HG03108 (cell line): Measurements from ENCODE around the gene HOXC11.

Experiments
- ATAC-seq: cut with Tn5 transposase; IDR thresholded peaks from one replicate; pipeline ENCODE4 v1.9.1; 2021; ENCODE audit warnings: moderate library complexity; ENCODE audit not compliant: unreplicated experiment

HOXC11 gene

DNA sequence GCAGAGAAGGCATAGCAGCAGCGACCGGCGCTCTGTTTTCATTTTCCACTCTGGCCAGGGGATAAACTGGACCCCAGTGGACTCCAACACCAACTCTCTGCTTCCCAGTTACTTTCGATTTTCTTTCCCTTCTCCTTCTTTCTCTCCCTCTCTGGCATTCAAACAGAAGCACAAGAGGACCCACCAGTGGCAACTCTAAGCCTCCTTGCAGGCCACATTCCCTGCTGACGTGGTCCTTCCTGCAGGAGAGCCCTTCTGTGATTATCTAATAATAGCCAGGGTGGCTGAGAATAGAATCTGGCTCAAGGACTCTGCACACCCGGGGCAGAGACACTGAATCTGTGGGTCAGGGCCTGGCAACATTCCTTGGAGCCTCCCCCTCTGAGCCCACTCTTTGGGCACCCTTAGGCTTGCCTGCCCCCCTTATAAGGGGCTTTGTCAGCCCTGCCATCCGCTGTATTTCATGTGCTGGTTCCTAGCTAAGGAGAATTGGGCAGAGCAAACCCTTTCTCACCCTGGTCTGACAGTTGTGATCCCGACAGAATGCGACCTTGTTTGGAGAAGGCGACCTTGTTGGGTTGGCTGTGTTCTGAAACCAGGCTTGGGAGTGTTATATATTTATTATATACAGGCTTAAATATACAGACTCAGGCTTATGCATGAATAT lies 47.1 kb downstream of the HOXC11 start:
- ATAC-seq: no peak

DNA sequence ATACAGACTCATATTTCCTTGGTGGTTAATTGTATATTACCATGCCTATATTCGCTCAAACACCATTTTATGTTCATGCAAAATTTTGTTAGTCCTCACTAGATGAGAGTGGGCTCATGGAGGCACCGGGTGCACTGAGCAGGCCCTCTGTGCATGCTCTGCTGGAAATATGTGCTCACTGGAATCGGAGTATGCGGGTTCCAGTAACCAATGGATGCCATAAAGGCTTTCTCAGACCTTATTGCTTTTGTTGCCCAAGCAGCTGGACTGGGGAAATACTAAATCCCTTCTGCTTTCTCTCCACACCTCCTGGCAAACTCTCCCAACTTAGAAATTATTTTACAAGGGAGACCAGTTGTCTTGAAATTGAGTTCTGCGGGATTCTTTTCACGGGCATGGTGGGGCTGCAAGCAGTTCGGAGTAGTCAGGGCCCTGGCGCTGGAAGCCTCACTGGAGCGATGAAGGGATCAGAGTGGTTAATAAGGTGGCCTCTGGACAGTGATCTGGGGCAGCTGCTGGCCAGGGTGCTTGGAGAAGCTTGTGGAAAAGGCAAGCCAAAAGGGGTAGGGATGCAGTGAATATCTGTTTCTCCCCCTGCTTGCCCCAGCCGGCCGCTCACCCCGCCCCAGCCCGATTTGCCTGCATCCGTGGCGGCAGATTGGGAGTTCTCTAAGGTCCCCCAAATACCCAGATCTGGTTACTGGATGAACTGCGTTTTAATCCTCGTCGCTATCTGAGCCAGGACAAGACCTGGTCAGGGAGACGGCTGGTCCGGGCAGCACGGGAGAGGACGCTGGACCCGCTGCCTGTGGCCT lies 47.9 kb downstream of the HOXC11 start:
- no peak for ATAC-seq

DNA sequence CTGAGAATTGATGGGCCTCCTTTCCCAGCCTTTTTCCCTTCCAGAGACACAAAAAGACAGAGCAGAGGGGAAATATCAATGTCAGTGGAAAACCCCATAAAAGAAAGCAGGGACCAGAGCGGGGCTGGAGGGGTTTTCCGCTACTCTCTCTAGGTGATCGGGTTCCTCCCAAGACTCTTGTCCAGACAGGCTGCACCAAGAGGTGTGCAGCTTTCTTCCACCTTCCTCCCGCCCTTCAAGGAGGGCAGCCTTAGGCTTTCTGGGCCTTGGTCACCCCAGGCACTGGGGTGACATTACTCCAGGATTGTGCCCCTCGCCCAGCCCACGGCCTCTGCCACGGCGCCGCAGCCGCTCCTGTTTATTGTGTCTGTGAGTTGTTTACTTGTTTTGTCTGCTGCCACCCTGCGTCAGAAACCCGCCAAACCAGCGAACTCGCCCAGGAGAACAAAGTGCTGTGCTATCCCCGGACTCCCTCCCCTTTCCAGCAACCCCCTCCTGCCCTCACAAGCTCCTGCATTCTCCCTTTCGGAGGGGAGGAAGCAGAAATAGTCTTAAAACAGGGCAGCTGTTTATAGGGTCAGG lies 48.6 kb downstream of the HOXC11 start:
- ATAC-seq: no peak

DNA sequence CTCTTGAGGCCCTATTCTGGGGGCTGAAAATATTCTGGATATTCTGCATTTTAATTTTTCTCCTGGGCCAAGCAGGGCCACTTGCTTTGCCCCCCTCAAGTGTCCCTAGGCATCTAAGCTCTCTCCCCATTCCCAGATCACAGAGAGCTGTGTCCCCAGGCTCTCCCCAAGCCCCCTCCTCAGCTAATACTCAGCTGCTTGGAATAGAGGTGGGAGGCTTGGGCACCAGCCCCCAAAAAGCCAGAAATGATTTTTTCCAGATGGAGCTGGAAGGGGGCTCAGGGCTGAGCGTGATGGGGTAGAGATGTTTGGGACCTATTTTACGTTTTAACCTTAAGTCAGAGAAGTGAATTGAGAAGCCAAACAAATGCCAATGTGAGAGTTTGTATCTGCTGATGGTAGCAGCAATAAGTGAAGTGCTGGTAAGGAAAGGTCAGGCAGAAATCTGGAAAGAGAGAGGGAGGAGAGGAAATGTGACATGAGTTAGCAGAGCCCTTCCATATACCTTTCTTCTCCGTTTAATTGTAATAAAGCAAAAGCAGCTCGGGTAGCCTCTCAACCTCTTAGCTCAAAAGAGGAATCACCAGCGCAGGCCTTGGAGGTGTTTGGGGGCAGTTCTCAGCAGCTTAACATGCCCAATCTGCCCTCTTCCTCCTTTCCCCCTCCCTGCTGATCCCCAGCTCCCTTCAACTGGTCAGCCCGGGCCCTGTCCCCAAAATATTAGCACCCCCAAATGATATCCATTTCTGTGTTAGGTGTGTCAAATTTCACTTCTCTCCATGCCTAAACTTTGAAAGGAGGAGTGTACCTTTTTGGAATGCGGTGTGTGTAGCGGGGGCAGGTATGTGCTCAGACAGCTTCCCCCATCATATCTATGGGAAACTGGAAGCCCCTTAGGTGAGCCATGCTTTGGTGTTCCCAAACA lies 50.3 kb downstream of the HOXC11 start:
- no peak for ATAC-seq

DNA sequence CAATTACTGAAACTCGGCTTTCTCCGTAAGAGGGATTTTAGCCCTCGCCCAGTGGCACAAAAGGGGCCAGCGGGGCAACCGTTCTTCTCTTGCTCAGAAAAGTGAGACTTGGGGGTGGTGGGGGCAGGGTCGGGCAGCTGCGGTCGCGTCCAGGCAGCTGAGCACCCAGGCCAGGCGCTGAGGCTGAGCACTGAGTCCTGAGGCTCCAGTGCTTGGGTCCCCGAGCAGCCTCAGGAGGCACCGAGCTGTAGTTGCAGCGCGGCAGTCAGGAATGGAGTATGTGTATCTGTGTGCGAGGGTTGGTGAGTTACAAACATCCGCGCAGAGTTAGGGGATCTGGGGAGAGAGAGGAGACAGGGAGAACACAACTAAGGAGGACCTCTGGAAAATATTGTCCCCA lies 51.2 kb downstream of the HOXC11 start:
- no peak for ATAC-seq

DNA sequence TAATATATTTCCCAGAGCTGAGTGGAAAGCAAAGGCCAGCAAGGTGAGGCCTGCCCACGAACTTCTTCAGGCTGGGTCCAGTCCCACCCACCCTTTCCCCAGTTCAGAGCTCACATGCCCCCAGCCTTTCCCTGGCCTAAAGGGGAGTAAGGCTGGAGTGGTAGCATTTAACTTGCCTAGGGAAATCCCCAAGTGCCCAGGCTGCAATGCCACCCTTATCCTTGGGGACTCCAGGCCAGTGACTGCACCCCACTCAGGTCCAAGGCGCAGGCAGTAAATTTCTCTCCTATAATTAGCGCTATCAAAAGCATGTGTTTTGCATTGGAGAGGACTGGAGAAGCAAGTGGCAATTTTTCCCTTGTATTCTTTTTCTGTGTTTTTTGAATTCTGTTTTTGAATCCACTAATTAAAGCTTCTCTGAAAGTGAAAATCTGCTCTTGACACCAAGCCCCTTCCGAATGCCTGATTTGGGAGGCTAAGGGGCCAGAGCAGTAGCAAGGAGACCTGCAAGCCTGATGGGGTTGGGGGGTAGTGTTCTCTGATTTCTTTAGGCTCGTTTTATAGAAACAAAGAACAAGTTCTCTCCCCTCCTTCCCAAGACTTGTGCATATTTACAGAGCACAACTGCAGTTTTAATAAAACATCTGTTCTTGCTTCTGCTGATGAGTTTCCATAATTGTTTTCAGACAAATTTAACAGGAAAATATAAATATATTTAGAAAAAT lies 51.8 kb downstream of the HOXC11 start:
- no peak for ATAC-seq

DNA sequence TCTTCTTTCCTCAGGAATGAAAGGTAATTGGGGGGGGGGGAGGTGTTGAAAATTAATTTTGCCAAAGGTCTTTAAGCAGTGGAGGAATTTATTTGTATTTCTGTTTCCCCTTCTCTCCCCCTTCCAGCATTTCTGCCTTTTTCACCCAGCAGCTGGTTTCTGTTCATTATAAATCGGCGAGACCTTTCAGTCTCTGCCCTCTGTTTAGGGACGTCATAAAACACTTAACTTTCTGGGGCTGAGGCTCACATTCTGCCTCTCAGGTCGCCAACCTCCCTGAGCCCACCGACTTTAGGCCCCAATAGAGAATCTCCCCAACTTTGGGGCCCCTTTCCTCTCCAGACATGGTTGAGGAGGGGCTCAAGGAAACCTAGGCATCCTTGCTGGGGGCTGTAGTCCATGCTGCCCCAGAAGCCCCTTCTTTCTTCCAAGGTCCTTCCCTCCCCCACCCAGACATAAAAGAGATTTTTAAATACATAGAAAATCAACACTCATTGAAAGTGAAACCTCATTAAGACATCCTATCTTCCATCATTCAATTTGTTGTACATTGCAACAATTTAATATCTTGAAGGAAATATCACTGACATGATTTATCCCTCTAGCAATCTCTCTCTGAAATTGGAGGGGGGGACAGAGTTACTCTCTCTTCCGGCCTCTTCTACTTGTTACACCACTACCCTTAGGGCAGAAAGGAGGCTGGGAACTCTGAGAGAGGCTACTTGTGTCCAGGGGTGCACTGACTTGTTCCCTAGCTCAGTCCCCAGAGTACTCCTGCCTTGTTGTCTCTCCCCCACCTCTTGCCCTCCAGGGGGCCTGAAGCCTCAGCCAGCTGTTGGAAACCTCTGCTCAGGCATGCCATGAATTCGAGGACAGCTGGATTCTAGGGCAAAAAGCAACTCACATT lies 52.8 kb downstream of the HOXC11 start:
- no peak for ATAC-seq

DNA sequence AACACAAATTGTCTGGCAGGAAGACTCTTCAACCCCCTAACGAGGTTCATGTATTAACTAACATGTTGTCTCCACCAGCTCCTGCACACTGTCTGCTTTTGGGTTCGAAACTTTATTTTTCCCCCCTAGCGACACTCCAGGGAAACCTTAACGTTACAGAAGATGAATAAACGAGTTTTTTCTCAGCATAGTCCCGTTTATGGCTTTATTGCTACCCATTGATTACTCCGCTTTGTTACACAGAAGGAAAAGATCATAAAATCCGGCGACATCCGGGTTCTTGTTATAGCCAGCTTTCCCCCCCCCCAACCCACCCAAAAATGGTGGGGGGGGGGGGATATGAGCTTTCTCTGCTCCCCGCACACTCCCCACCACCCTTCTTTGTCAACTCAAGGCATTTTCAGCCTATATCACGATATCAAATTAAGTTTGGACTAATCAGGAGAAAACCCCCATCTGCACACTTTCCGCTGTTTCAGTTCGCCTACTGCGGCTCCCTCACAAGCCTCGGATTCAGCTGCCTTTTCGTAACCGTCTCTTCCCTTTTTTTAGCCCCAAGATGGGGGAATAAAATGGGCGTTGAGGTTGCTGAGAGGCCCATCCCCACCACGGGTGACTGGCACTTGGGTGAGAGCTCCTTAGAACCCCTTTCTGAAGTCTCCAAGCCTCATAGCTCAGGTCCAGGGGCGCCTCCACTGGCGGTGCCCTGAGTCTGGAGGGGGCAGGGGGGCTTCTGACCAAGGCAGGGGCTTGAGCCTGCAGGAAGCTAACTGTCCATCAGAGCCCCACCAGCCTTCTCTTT lies 53.9 kb downstream of the HOXC11 start:
- no peak for ATAC-seq
